Measurements from ENCODE around the gene ACCS.

The ACCS gene

GRCh38 chr11:44037658-44037998, 28.4 kb upstream of the ACCS start:
- Histone ChIP-seq H3K9me3 (ENCODE audit: control insufficient read depth in 2 of 2, low read length in 2 of 2) (no peaks in the 10 kb centered on the region), H3K4me1 (ENCODE audit: control insufficient read depth in 2 of 2, insufficient read depth in 2 of 2, low read length in 2 of 2) (peaks cover 0 to 2% of the 10 kb centered on the region in 2 donors), H3K36me3 (ENCODE audit: control insufficient read depth in 2 of 2, insufficient read depth in 2 of 2, low read length in 2 of 2) (no peaks in the 10 kb centered on the region), H3K27ac (ENCODE audit: low read depth in 2 of 2, low read length in 2 of 2) (no peak overlapping the region), H3K27me3 (ENCODE audit: control insufficient read depth in 2 of 2, insufficient read depth in 2 of 2, low read length in 2 of 2) (no peaks in the 10 kb centered on the region), H3K4me3 (ENCODE audit: low read length in 2 of 2) (no peak overlapping the region), H3K9ac (ENCODE audit: low read depth in 1 of 2, low read length in 2 of 2) (no peak overlapping the region)

GRCh38 chr11:44043157-44043556, 22.9 kb upstream of the ACCS start:
- Histone ChIP-seq H3K4me1 (ENCODE audit: control insufficient read depth in 2 of 2, insufficient read depth in 2 of 2, low read length in 2 of 2) (no peaks in the 10 kb centered on the region), H3K9me3 (ENCODE audit: control insufficient read depth in 2 of 2, low read length in 2 of 2) (no peaks in the 10 kb centered on the region), H3K9ac (ENCODE audit: low read depth in 1 of 2, low read length in 2 of 2) (no peak overlapping the region), H3K27ac (ENCODE audit: low read depth in 2 of 2, low read length in 2 of 2) (no peak overlapping the region), H3K4me3 (ENCODE audit: low read length in 2 of 2) (no peak overlapping the region), H3K36me3 (ENCODE audit: control insufficient read depth in 2 of 2, insufficient read depth in 2 of 2, low read length in 2 of 2) (no peaks in the 10 kb centered on the region), H3K27me3 (ENCODE audit: control insufficient read depth in 2 of 2, insufficient read depth in 2 of 2, low read length in 2 of 2) (no peaks in the 10 kb centered on the region)

- H3K36me3 ChIP-seq (ENCODE audit: control insufficient read depth in 2 of 2, insufficient read depth in 2 of 2, low read length in 2 of 2) = no peaks in the 10 kb centered on the region
- H3K4me1 ChIP-seq (ENCODE audit: control insufficient read depth in 2 of 2, insufficient read depth in 2 of 2, low read length in 2 of 2) = no peaks in the 10 kb centered on the region
- H3K27me3 ChIP-seq (ENCODE audit: control insufficient read depth in 2 of 2, insufficient read depth in 2 of 2, low read length in 2 of 2) = no peaks in the 10 kb centered on the region
- H3K4me3 ChIP-seq (ENCODE audit: low read length in 2 of 2) = no peak overlapping the region
- no peak overlapping the region for H3K27ac ChIP-seq (ENCODE audit: low read depth in 2 of 2, low read length in 2 of 2)
- no peaks in the 10 kb centered on the region for H3K9me3 ChIP-seq (ENCODE audit: control insufficient read depth in 2 of 2, low read length in 2 of 2)
- no peak overlapping the region for H3K9ac ChIP-seq (ENCODE audit: low read depth in 1 of 2, low read length in 2 of 2)
These were observed 19.9 kb upstream of the ACCS start for GRCh38 chr11:44046182-44046581.

- no peaks in the 10 kb centered on the region for H3K27me3 ChIP-seq (ENCODE audit: control insufficient read depth in 2 of 2, insufficient read depth in 2 of 2, low read length in 2 of 2)
- no peak overlapping the region for H3K27ac ChIP-seq (ENCODE audit: low read depth in 2 of 2, low read length in 2 of 2)
- H3K36me3 ChIP-seq (ENCODE audit: control insufficient read depth in 2 of 2, insufficient read depth in 2 of 2, low read length in 2 of 2) = no peaks in the 10 kb centered on the region
- no peak overlapping the region for H3K4me3 ChIP-seq (ENCODE audit: low read length in 2 of 2)
- H3K4me1 ChIP-seq (ENCODE audit: control insufficient read depth in 2 of 2, insufficient read depth in 2 of 2, low read length in 2 of 2) = no peaks in the 10 kb centered on the region
- H3K9me3 ChIP-seq (ENCODE audit: control insufficient read depth in 2 of 2, low read length in 2 of 2) = no peaks in the 10 kb centered on the region
- H3K9ac ChIP-seq (ENCODE audit: low read depth in 1 of 2, low read length in 2 of 2) = no peak overlapping the region
These were observed 18.8 kb upstream of the ACCS start for GRCh38 chr11:44047298-44047697.

GRCh38 chr11:44047931-44048431, 18.1 kb upstream of the ACCS start, which contains the start of gene ACCSL:
ACCSL (plus strand) TSS chr11:44047981; CDS start chr11:44048037, 56 bp downstream.
- Histone ChIP-seq H3K27me3 (ENCODE audit: control insufficient read depth in 2 of 2, insufficient read depth in 2 of 2, low read length in 2 of 2) (no peaks in the 10 kb centered on the region), H3K9ac (ENCODE audit: low read depth in 1 of 2, low read length in 2 of 2) (no peak within 1 kb of the TSS), H3K4me1 (ENCODE audit: control insufficient read depth in 2 of 2, insufficient read depth in 2 of 2, low read length in 2 of 2) (no peaks in the 10 kb centered on the region), H3K4me3 (ENCODE audit: low read length in 2 of 2) (no peak within 1 kb of the TSS), H3K9me3 (ENCODE audit: control insufficient read depth in 2 of 2, low read length in 2 of 2) (no peaks in the 10 kb centered on the region), H3K36me3 (ENCODE audit: control insufficient read depth in 2 of 2, insufficient read depth in 2 of 2, low read length in 2 of 2) (no peaks in the 10 kb centered on the region), H3K27ac (ENCODE audit: low read depth in 2 of 2, low read length in 2 of 2) (no peak within 1 kb of the TSS)

GRCh38 chr11:44049832-44050231, 16.2 kb upstream of the ACCS start:
- Histone ChIP-seq H3K9ac (ENCODE audit: low read depth in 1 of 2, low read length in 2 of 2) (no peak overlapping the region), H3K4me3 (ENCODE audit: low read length in 2 of 2) (no peak overlapping the region), H3K36me3 (ENCODE audit: control insufficient read depth in 2 of 2, insufficient read depth in 2 of 2, low read length in 2 of 2) (no peaks in the 10 kb centered on the region), H3K27ac (ENCODE audit: low read depth in 2 of 2, low read length in 2 of 2) (no peak overlapping the region), H3K9me3 (ENCODE audit: control insufficient read depth in 2 of 2, low read length in 2 of 2) (no peaks in the 10 kb centered on the region), H3K27me3 (ENCODE audit: control insufficient read depth in 2 of 2, insufficient read depth in 2 of 2, low read length in 2 of 2) (no peaks in the 10 kb centered on the region), H3K4me1 (ENCODE audit: control insufficient read depth in 2 of 2, insufficient read depth in 2 of 2, low read length in 2 of 2) (no peaks in the 10 kb centered on the region)

- Histone ChIP-seq H3K36me3 (ENCODE audit: control insufficient read depth in 2 of 2, insufficient read depth in 2 of 2, low read length in 2 of 2) (no peaks in the 10 kb centered on the region), H3K27ac (ENCODE audit: low read depth in 2 of 2, low read length in 2 of 2) (no peak overlapping the region)
These were observed 14.9 kb upstream of the ACCS start for GRCh38 chr11:44051171-44051570.

GRCh38 chr11:44057340-44057739, 8.7 kb upstream of the ACCS start:
- Histone ChIP-seq H3K9me3 (ENCODE audit: control insufficient read depth in 2 of 2, low read length in 2 of 2) (no peaks in the 10 kb centered on the region), H3K36me3 (ENCODE audit: control insufficient read depth in 2 of 2, insufficient read depth in 2 of 2, low read length in 2 of 2) (no peaks in the 10 kb centered on the region), H3K4me1 (ENCODE audit: control insufficient read depth in 2 of 2, insufficient read depth in 2 of 2, low read length in 2 of 2) (no peaks in the 10 kb centered on the region), H3K27me3 (ENCODE audit: control insufficient read depth in 2 of 2, insufficient read depth in 2 of 2, low read length in 2 of 2) (no peaks in the 10 kb centered on the region), H3K4me3 (ENCODE audit: low read length in 2 of 2) (no peak overlapping the region), H3K27ac (ENCODE audit: low read depth in 2 of 2, low read length in 2 of 2) (no peak overlapping the region), H3K9ac (ENCODE audit: low read depth in 1 of 2, low read length in 2 of 2) (no peak overlapping the region)

More at GRCh38 chr11:44051171-44051570, 14.9 kb upstream of the ACCS start:
- Histone ChIP-seq H3K9ac (ENCODE audit: low read depth in 1 of 2, low read length in 2 of 2) (no peak overlapping the region), H3K4me3 (ENCODE audit: low read length in 2 of 2) (no peak overlapping the region), H3K27me3 (ENCODE audit: control insufficient read depth in 2 of 2, insufficient read depth in 2 of 2, low read length in 2 of 2) (no peaks in the 10 kb centered on the region), H3K9me3 (ENCODE audit: control insufficient read depth in 2 of 2, low read length in 2 of 2) (no peaks in the 10 kb centered on the region), H3K4me1 (ENCODE audit: control insufficient read depth in 2 of 2, insufficient read depth in 2 of 2, low read length in 2 of 2) (no peaks in the 10 kb centered on the region)

GRCh38 chr11:44058275-44058674, 7.8 kb upstream of the ACCS start:
- Histone ChIP-seq H3K4me3 (ENCODE audit: low read length in 2 of 2) (no peak overlapping the region), H3K36me3 (ENCODE audit: control insufficient read depth in 2 of 2, insufficient read depth in 2 of 2, low read length in 2 of 2) (no peaks in the 10 kb centered on the region), H3K4me1 (ENCODE audit: control insufficient read depth in 2 of 2, insufficient read depth in 2 of 2, low read length in 2 of 2) (no peaks in the 10 kb centered on the region), H3K27me3 (ENCODE audit: control insufficient read depth in 2 of 2, insufficient read depth in 2 of 2, low read length in 2 of 2) (no peaks in the 10 kb centered on the region), H3K9ac (ENCODE audit: low read depth in 1 of 2, low read length in 2 of 2) (no peak overlapping the region), H3K27ac (ENCODE audit: low read depth in 2 of 2, low read length in 2 of 2) (no peak overlapping the region), H3K9me3 (ENCODE audit: control insufficient read depth in 2 of 2, low read length in 2 of 2) (no peaks in the 10 kb centered on the region)

- no peak overlapping the region for H3K4me3 ChIP-seq (ENCODE audit: low read length in 2 of 2)
These were observed 859 bp upstream of the ACCS start for GRCh38 chr11:44065161-44065661.

GRCh38 chr11:44066732-44067141, 667 bp downstream of the ACCS start:
- no peaks in the 10 kb centered on the region for H3K27me3 ChIP-seq (ENCODE audit: control insufficient read depth in 2 of 2, insufficient read depth in 2 of 2, low read length in 2 of 2)
- peak overlapping the region; percentile 68 to 95 for H3K4me3 ChIP-seq (ENCODE audit: low read length in 2 of 2)
- H3K4me1 ChIP-seq (ENCODE audit: control insufficient read depth in 2 of 2, insufficient read depth in 2 of 2, low read length in 2 of 2) = peaks cover 9% of the 10 kb centered on the region in 2 donors
- H3K9ac ChIP-seq (ENCODE audit: low read depth in 1 of 2, low read length in 2 of 2) = peak overlapping the region; percentile 78 to 83
- H3K36me3 ChIP-seq (ENCODE audit: control insufficient read depth in 2 of 2, insufficient read depth in 2 of 2, low read length in 2 of 2) = no peaks in the 10 kb centered on the region
- H3K27ac ChIP-seq (ENCODE audit: low read depth in 2 of 2, low read length in 2 of 2) = peak overlapping the region; percentile 90 to 92
- H3K9me3 ChIP-seq (ENCODE audit: control insufficient read depth in 2 of 2, low read length in 2 of 2) = no peaks in the 10 kb centered on the region

More at GRCh38 chr11:44065161-44065661, 859 bp upstream of the ACCS start:
- H3K9ac ChIP-seq (ENCODE audit: low read depth in 1 of 2, low read length in 2 of 2) = peak overlapping the region in 1 of 2 donors; percentile 78
- no peaks in the 10 kb centered on the region for H3K36me3 ChIP-seq (ENCODE audit: control insufficient read depth in 2 of 2, insufficient read depth in 2 of 2, low read length in 2 of 2)
- H3K9me3 ChIP-seq (ENCODE audit: control insufficient read depth in 2 of 2, low read length in 2 of 2) = no peaks in the 10 kb centered on the region
- H3K27ac ChIP-seq (ENCODE audit: low read depth in 2 of 2, low read length in 2 of 2) = peak overlapping the region; percentile 90 to 92
- H3K4me1 ChIP-seq (ENCODE audit: control insufficient read depth in 2 of 2, insufficient read depth in 2 of 2, low read length in 2 of 2) = peaks cover 9% of the 10 kb centered on the region in 2 donors
- H3K27me3 ChIP-seq (ENCODE audit: control insufficient read depth in 2 of 2, insufficient read depth in 2 of 2, low read length in 2 of 2) = no peaks in the 10 kb centered on the region
